MCF 10A (cell line): Measurements from ENCODE around the gene PROX1. TPM values are rescaled to one million over a fixed set of nuclear protein-coding genes. Genes with fewer than 3 reads are reported as not detected.

Experiments used
- BruUV-seq: library from RNA; stranded (reverse); fragments of 400-500 nt; replicated peaks from 2 replicates; lab custom pipeline; 2021; lab: Mats Ljungman, UMichigan
- CTCF ChIA-PET: fragments of 300-600 bp; sonication (Branson Sonifier 250); formaldehyde crosslinking; extraction: SDS; loops from one replicate; lab custom pipeline; 2021; ENCODE audit warnings: antibody characterized with exemption, inconsistent platforms; lab: Yijun Ruan, JAX
- POLR2A ChIA-PET: fragments of 300-600, 350-650 bp; sonication (Branson Sonifier 250); formaldehyde crosslinking; extraction: SDS; loops from one replicate; lab custom pipeline; 2020; ENCODE audit warnings: antibody characterized with exemption, inconsistent platforms; lab: Yijun Ruan, JAX
- DNase-seq: peaks from one replicate; pipeline ENCODE4 v3.0.0-alpha.2; 2018; ENCODE audit not compliant: unreplicated experiment
- H3K27ac Mint-ChIP-seq: one replicate; pipeline ENCODE4 v1.8.0; 2022; ENCODE audit warnings: mild to moderate bottlenecking, low read depth, mixed read lengths; ENCODE audit not compliant: unreplicated experiment
- H3K27me3 Mint-ChIP-seq: one replicate; pipeline ENCODE4 v1.8.0; 2022; ENCODE audit warnings: mixed read lengths; ENCODE audit not compliant: insufficient read depth, unreplicated experiment
- H3K36me3 Mint-ChIP-seq: one replicate; pipeline ENCODE4 v1.8.0; 2022; ENCODE audit warnings: mild to moderate bottlenecking, moderate library complexity, mixed read lengths; ENCODE audit not compliant: insufficient read depth, unreplicated experiment
- H3K4me1 Mint-ChIP-seq: one replicate; pipeline ENCODE4 v1.8.0; 2022; ENCODE audit warnings: mixed read lengths; ENCODE audit not compliant: insufficient read depth, unreplicated experiment
- H3K4me3 Mint-ChIP-seq: one replicate; pipeline ENCODE4 v1.8.0; 2022; ENCODE audit warnings: mild to moderate bottlenecking, moderate library complexity, mixed read lengths; ENCODE audit not compliant: unreplicated experiment
- H3K9me3 Mint-ChIP-seq: one replicate; pipeline ENCODE4 v1.8.0; 2022; ENCODE audit warnings: mixed read lengths; ENCODE audit not compliant: unreplicated experiment
- intact Hi-C: fragments of 100-400 bp; cut with micrococcal nuclease; formaldehyde crosslinking; loops from 2 replicates; pipeline ENCODE4 v1.14.1; 2022
- total RNA-seq: library from RNA; stranded (reverse); gene quantifications from 2 replicates; pipeline ENCODE4 v1.2.3, GENCODE V29; 2022
- TF ChIP-seq, protein P1 (sequence below): fragments of 200-600 bp; IDR thresholded peaks from one replicate; pipeline ENCODE4 v1.8.0; 2022; ENCODE audit warnings: antibody characterized with exemption, mild to moderate bottlenecking; ENCODE audit not compliant: unreplicated experiment

PROX1 gene
- total RNA-seq, 1 experiment from 2014 or later, result 0.61 TPM

DNA sequence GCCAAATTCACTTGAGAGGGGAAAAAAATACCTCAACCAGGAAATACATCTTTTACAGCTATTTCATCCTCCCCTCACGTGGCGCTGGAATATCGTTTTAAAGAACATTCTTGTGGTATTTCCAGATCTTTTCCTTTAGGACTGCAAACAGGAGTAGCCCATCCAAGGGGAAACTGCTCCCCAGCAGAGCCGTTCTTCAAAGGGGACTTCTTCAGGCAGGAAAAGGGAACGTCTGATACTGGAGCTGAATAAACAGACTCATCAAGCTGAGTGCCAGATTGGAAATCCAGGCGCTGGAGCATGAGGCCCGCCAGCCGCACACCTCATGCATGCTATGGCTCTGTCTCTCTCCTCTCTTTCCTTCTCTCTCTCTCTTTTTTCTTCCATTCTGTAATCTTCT, 34.0 kb upstream of the PROX1 start:
- CTCF ChIA-PET, result interaction anchor here (0.6 to 1.4 kb wide), 6 partner anchors 11 to 1093 kb away, joined by 3 to 5 read pairs (median 4); no protein-coding TSS in a partner anchor

DNA sequence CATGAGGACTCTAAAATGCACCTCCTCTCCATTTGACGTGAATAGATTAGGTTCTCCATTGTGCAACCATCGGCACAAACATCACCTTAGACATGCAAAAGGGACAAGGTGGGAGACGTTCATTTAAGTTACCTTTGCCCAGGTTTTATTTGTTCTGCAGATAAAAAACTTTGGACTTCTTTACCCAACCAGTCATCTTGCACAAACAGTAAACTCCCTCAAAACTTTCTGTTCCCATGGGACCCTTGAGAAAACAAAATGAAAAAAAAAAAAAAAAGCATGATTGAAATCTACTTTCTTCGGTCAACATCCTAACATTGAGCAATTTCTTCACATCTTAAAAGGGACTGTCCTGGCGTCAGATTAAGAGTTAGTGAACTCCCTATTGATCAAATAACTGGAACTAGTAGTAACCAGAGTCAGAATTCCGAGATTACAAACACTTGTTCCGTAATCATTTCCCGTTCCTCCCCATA, 31.4 kb upstream of the PROX1 start:
- intact Hi-C loops, result no loop called here
- TF ChIP-seq, protein P1, sequence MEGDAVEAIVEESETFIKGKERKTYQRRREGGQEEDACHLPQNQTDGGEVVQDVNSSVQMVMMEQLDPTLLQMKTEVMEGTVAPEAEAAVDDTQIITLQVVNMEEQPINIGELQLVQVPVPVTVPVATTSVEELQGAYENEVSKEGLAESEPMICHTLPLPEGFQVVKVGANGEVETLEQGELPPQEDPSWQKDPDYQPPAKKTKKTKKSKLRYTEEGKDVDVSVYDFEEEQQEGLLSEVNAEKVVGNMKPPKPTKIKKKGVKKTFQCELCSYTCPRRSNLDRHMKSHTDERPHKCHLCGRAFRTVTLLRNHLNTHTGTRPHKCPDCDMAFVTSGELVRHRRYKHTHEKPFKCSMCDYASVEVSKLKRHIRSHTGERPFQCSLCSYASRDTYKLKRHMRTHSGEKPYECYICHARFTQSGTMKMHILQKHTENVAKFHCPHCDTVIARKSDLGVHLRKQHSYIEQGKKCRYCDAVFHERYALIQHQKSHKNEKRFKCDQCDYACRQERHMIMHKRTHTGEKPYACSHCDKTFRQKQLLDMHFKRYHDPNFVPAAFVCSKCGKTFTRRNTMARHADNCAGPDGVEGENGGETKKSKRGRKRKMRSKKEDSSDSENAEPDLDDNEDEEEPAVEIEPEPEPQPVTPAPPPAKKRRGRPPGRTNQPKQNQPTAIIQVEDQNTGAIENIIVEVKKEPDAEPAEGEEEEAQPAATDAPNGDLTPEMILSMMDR, result no peak
- H3K36me3 Mint-ChIP-seq, result no peaks in the 10 kb centered on the region
- ChIA-PET POLR2A (no interaction called here), CTCF (interaction anchor here (0.6 to 1.1 kb wide), 2 partner anchors 98 to 1562 kb away, joined by 3 read pairs; no protein-coding TSS in a partner anchor)
- H3K4me1 Mint-ChIP-seq, result no peaks in the 10 kb centered on the region
- no peak overlapping the region for H3K4me3 Mint-ChIP-seq
- BruUV-seq, result no TSS peak
- DNase-seq, result no peak
- H3K27ac Mint-ChIP-seq, result no peak overlapping the region
- peaks cover 92% of the 10 kb centered on the region for H3K27me3 Mint-ChIP-seq
- H3K9me3 Mint-ChIP-seq, result no peaks in the 10 kb centered on the region

More for the DNA sequence above, 34.0 kb upstream of the PROX1 start:
- H3K27me3 Mint-ChIP-seq, result peaks cover 90% of the 10 kb centered on the region
- no peaks in the 10 kb centered on the region for H3K4me1 Mint-ChIP-seq
- no peaks in the 10 kb centered on the region for H3K9me3 Mint-ChIP-seq
- TF ChIP-seq, protein P1, result no peak
- no TSS peak for BruUV-seq
- H3K27ac Mint-ChIP-seq, result no peak overlapping the region
- no peak for DNase-seq
- no peaks in the 10 kb centered on the region for H3K36me3 Mint-ChIP-seq
- intact Hi-C loops, result no loop called here
- H3K4me3 Mint-ChIP-seq, result no peak overlapping the region
- POLR2A ChIA-PET, result interaction anchor here (0.6 to 0.7 kb wide), 2 partner anchors 18 to 139 kb away, joined by 3 read pairs; no protein-coding TSS in a partner anchor

DNA sequence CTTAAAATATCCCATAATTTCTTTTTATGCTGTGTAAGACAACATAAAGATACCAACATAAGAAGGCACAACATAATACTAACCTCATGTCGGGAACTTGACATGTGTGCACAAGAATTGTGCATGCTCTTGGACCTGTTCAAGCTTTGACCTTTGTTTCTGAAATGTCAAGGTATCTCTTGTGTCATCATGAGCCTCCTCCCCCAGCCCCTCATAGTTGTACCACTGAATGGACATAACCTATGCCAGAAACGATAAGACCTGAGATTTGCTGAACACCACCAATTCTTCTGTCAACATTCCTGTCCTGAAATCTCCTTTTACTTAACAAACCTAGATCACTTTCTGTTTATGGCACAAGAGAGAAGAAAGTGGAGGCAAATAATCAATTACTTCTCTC, 29.4 kb upstream of the PROX1 start:
- intact Hi-C loops, result no loop called here
- BruUV-seq, result no TSS peak
- no peaks in the 10 kb centered on the region for H3K4me1 Mint-ChIP-seq
- CTCF ChIA-PET, result interaction anchor here (0.6 kb wide), 1 partner anchor 100 kb away, joined by 3 read pairs; no protein-coding TSS in a partner anchor
- no peaks in the 10 kb centered on the region for H3K36me3 Mint-ChIP-seq
- H3K4me3 Mint-ChIP-seq, result no peak overlapping the region
- POLR2A ChIA-PET, result no interaction called here
- H3K27me3 Mint-ChIP-seq, result peaks cover 100% of the 10 kb centered on the region
- no peak overlapping the region for H3K27ac Mint-ChIP-seq
- DNase-seq, result no peak
- TF ChIP-seq, protein P1, result no peak
- peaks cover 8% of the 10 kb centered on the region for H3K9me3 Mint-ChIP-seq

DNA sequence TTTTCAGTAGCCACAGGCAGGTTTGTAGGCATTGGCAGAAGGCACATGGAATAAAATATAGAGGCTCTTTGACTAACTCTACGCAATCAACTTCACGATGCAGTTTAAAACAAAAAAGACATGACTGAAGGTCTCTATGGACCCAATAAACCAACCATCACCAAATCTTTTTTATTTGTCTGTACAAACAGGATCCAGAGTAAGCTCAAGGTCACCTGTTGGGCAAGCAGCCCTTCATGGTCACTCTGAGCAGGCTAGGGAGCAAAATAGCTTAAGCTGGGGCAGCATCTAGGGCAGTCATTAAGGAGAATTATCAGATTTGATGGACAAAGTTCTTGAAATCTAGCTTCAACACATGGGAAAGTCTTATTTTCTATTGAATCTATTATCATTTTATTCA, 26.8 kb upstream of the PROX1 start:
- CTCF ChIA-PET, result interaction anchor here (1.0 to 1.1 kb wide), 2 partner anchors 248 to 377 kb away, joined by 3 to 4 read pairs; no protein-coding TSS in a partner anchor
- TF ChIP-seq, protein P1, result no peak

More for the DNA sequence above, 26.8 kb upstream of the PROX1 start:
- no peaks in the 10 kb centered on the region for H3K4me1 Mint-ChIP-seq
- H3K9me3 Mint-ChIP-seq, result peaks cover 8% of the 10 kb centered on the region
- no peak for DNase-seq
- H3K27ac Mint-ChIP-seq, result no peak overlapping the region
- BruUV-seq, result no TSS peak
- intact Hi-C loops, result no loop called here
- H3K4me3 Mint-ChIP-seq, result no peak overlapping the region
- POLR2A ChIA-PET, result no interaction called here
- peaks cover 97% of the 10 kb centered on the region for H3K27me3 Mint-ChIP-seq
- no peaks in the 10 kb centered on the region for H3K36me3 Mint-ChIP-seq
